GM19372 (cell line): ENCODE measurements around the gene TIMM50.
"Not testable (repeated sequence)": the region's sequence is repeated elsewhere in the genome, so short reads cannot be mapped to it uniquely, and the experiment has no call there.

Source experiments
- ATAC-seq: cut with Tn5 transposase; IDR thresholded peaks from one replicate; pipeline ENCODE4 v1.9.1; 2021; ENCODE audit warnings: mild to moderate bottlenecking, low read depth, moderate library complexity; ENCODE audit not compliant: unreplicated experiment

TIMM50 gene

GRCh38 chr19:39469036-39469435, 11.6 kb upstream of the TIMM50 start:
- ATAC-seq = no peak

GRCh38 chr19:39469567-39469966, 11.1 kb upstream of the TIMM50 start:
- no peak for ATAC-seq

- no peak for ATAC-seq
Measured at GRCh38 chr19:39470724-39471339, 9.8 kb upstream of the TIMM50 start.

DNA sequence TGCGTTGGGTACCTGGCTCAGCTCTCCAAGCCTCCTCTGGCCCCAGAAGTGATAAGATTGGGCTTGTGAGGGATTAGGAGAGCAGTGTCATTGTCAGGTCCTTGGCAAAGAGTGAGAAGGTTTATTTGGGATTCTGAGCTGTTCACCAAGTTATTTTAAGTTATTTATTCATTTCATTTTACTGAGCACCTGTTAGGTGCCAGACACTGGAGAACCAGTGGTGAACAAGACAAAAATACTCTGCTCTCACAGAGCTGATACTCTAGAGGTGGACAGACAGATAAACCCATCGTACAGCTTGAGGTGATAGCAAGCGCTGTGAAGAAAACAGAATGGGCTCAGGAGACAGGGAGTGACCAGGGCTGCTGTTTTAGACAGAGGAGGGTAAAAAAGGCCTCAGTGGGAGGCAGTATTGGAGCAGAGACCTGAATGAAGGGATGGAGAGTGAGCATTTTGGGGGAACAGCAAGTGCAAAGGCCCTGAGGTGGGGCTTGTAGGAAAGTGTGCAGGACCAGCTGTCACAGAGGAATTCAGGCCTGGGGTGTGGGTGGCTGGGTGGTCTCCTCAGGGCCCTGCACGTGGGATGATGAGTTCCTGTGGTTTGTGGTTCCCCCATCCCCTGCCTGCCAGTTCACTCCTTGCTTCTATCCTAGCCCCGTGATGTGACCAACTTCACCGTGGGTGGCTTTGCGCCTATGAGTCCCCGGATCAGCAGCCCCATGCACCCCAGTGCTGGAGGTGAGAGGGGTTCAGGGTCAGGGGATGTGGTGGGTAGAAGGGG, 8.7 kb upstream of the TIMM50 start:
- no peak for ATAC-seq

GRCh38 chr19:39472746-39473442, 7.7 kb upstream of the TIMM50 start:
- no peak for ATAC-seq

- no peak for ATAC-seq
Measured at GRCh38 chr19:39473443-39473960, 7.1 kb upstream of the TIMM50 start.

DNA sequence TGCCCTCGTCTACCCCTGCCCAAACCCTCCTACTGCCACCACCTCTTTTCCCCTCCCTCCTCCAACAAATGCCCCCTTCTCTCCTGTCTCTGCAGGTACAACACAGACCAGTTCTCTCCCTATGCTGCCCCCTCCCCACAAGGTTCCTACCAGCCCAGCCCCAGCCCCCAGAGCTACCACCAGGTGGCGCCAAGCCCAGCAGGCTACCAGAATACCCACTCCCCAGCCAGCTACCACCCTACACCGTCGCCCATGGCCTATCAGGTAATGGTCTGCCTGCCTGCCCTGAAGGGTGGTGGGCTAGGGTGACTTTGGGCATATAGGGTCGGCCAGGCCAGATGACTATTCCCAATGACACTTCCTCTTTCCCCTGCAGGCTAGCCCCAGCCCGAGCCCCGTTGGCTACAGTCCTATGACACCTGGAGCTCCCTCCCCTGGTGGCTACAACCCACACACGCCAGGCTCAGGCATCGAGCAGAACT, 6.5 kb upstream of the TIMM50 start:
- ATAC-seq = no peak

GRCh38 chr19:39475748-39476147, 4.9 kb upstream of the TIMM50 start:
- ATAC-seq = no peak

DNA sequence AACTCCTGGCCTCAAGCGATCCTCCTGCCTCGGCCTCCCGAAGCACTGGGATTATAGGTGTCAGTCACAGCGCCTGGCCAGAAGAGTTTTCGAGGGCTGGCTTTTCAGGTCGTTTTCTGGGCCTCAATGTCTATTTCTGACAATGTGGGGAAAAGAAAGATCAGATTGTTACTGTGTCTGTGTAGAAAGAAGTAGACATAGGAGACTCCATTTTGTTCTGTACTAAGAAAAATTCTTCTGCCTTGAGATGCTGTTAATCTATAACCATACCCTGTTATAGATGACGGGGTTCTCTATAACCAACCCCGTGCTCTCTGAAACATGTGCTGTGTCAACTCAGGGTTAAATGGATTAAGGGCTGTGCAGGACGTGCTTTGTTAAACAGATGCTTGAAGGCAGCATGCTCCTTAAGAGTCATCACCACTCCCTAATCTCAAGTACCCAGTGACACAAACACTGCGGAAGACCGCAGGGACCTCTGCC, 1.3 kb upstream of the TIMM50 start:
- not testable (repeated sequence) for ATAC-seq

- ATAC-seq = no peak
Measured at GRCh38 chr19:39479916-39480315, 722 bp upstream of the TIMM50 start.

- ATAC-seq = no peak
Measured at GRCh38 chr19:39481229-39481545, 549 bp downstream of the TIMM50 start.

DNA sequence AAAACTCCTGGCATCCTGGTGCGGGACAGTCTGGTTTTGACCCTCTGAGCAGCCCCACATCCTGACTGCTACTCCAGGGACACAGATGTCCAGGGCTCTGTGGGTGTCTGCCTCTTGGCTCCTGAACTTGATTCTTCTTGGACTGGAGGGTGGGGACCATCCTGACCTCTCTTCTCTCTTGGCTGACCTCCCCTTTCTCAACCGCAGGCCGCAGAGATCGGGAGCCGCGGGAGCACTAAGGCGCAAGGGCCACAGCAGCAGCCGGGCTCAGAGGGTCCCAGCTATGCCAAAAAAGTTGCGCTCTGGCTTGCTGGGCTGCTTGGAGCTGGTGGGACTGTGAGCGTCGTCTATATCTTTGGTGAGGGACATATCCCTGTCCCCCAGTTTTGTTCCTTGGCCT, 1.0 kb downstream of the TIMM50 start:
- ATAC-seq = no peak

- ATAC-seq = no peak
Measured at GRCh38 chr19:39483141-39483540, 2.5 kb downstream of the TIMM50 start.

DNA sequence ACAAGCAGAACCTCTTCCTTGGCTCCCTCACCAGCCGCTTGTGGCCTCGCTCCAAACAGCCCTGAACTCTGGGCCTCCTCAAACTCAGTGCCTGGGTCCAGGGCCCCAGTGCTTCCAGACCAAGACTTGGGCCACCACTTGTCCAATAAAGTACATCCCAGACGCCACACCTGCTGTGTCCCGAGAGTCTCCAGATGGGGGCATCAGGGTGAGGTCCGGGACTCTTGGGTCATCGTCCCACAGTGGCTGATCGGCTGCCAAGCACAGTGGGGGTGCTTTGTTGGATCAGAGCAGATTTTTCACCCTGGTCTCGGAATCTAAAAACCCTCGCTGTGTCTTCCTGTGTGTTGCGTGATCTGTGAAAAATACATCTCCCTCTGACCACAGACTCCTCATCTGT, 9.1 kb downstream of the TIMM50 start:
- no peak for ATAC-seq

GRCh38 chr19:39492225-39492624, 11.6 kb downstream of the TIMM50 start:
- no peak for ATAC-seq

- no peak for ATAC-seq
Measured at GRCh38 chr19:39492788-39493187, 12.2 kb downstream of the TIMM50 start.

DNA sequence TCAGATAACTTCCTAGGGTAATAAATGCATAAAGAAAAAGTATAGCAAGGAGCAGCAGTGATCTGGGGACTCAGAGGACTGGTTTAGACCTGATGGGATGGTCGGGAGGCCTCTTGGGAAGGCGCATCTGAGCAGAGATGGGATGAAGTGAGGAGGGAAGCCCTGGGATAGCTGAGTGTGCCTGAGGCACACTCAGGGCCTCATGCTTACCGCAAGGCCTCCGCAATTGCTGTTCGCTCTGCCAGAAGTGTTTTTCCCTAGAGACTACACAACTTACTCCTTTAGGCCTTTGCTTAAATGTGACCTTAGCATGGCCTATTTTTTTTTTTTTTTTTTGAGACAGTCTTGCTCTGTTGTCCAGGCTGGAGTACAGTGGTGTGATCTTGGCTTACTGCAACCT, 14.0 kb downstream of the TIMM50 start:
- ATAC-seq = no peak

DNA sequence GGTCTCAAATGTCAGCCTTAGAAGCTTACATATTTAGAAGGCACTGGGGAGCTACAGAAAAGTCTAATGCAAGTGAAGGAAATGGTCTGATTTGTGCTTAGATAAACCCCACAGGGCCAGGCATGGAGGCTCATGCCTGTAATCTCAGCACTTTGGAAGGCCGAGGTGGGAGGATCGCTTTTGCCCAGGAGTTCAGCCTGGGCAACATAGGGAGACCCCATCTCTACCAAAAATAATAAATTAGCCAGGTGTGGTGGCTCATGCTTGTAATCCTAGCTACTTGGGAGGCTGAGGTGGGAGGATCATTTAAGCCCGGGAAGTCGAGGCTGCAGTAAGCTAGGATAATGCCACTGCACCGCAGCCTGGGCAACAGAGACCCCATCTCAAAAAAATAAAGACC, 15.4 kb downstream of the TIMM50 start:
- no peak for ATAC-seq

- no peak for ATAC-seq
Measured at GRCh38 chr19:39497701-39497995, 17.0 kb downstream of the TIMM50 start.

GRCh38 chr19:39497996-39498797, 17.6 kb downstream of the TIMM50 start:
- ATAC-seq = no peak
